Measurements from ENCODE around the gene VAV2. TPM values are rescaled to one million over a fixed set of nuclear protein-coding genes. Genes with fewer than 3 reads are reported as not detected.

Gene VAV2
- total and polyA plus RNA-seq, 9 of the 15 experiments (the other 6 are each of a cell fraction or from before 2014, with no cell fraction given), result 0.01 to 2.7 (median 1.0) TPM; not detected in 1

- TF ChIP-seq CHD7 (IDR thresholded peaks at IDR 0.05; ENCODE audit: low read depth, low read length), result no peak
- no peak for TF ChIP-seq STAT5A (IDR thresholded peaks at IDR 0.05; ENCODE audit: borderline replicate concordance, low read length)
Measured at GRCh38 chr9:133740911-133741310, 251.2 kb downstream of the VAV2 start (continued).

Measured in K562 (cell line).